Measurements from ENCODE around the gene SKAP2. TPM values are rescaled to one million over a fixed set of nuclear protein-coding genes. Genes with fewer than 3 reads are reported as not detected.

The SKAP2 gene
- total and polyA plus RNA-seq, 2 of the 13 experiments (the other 11 are each of a cell fraction or from before 2014, with no cell fraction given) = 3.6 to 12.9 TPM

- Histone ChIP-seq H2AFZ (ENCODE audit: low read length) (no peak overlapping the region), H3K36me3 (replicated peaks in 1 of 2; ENCODE audit: control insufficient read depth in 1 of 2, insufficient read depth in 2 of 2, low read length in 2 of 2) (no peaks in the 10 kb centered on the region), H3K9me3 (ENCODE audit: low read length) (no peaks in the 10 kb centered on the region), H3K27me3 (ENCODE audit: control insufficient read depth in 1 of 2, insufficient read depth in 2 of 2, low read length in 2 of 2) (no peaks in the 10 kb centered on the region), H3K9ac (ENCODE audit: insufficient read depth, low read depth, low read length) (no peak overlapping the region), H4K20me1 (ENCODE audit: insufficient read depth, low read length) (no peaks in the 10 kb centered on the region), H3K4me3 (replicated peaks in 1 of 3; ENCODE audit: insufficient read depth in 1 of 3, low read depth in 2 of 3, low read length in 3 of 3) (no peak overlapping the region), H3K79me2 (ENCODE audit: insufficient read depth, low read length) (no peaks in the 10 kb centered on the region), H3K4me2 (ENCODE audit: low read depth, low read length) (no peak overlapping the region), H3K27ac (ENCODE audit: extremely low read length, insufficient read depth, low read length) (no peak overlapping the region), H3K4me1 (ENCODE audit: insufficient read depth, low read length) (no peaks in the 10 kb centered on the region)
- 100% methylated on average over 1 of the region's 1 CpG for WGBS (ENCODE audit: low lambda C conversion rate)
- no TSS peak for BruUV-seq (replicated peaks)
- in situ Hi-C loops (cut with HindIII; ENCODE audit: extremely low pct_ligation_motif_present, low pct_unique_long_range_greater_than_20kb) = no loop called here
- FAIRE-seq = no peak
- ChIA-PET CTCF (ENCODE audit: low intra/inter-chr PET ratio, low total read pairs) (no interaction called here), POLR2A (no interaction called here)
- DNase-seq (ENCODE audit: low spot score) = no peak
- ATAC-seq = no peak
- intact Hi-C loops (cut with micrococcal nuclease; ENCODE audit: unreplicated experiment) = no loop called here
- TF ChIP-seq GPBP1L1 (CRISPR knock-in tag; IDR thresholded peaks at IDR 0.05) (no peak), JUNB (CRISPR knock-in tag; IDR thresholded peaks at IDR 0.05; ENCODE audit: borderline replicate concordance) (no peak), ZNF83 (CRISPR knock-in tag; IDR thresholded peaks at IDR 0.05; ENCODE audit: borderline replicate concordance) (no peak), RFXANK (CRISPR knock-in tag; IDR thresholded peaks at IDR 0.05) (no peak), SALL2 (CRISPR knock-in tag; IDR thresholded peaks at IDR 0.05) (no peak), ELF1 (CRISPR knock-in tag; IDR thresholded peaks at IDR 0.05) (no peak), TAF15 (IDR thresholded peaks at IDR 0.05; ENCODE audit: low read depth, low read length, poor library complexity, severe bottlenecking) (no peak), ZNF644 (CRISPR knock-in tag; IDR thresholded peaks at IDR 0.05; ENCODE audit: low read depth) (no peak), ZBTB14 (CRISPR knock-in tag; IDR thresholded peaks at IDR 0.05) (no peak), ZSCAN29 (CRISPR knock-in tag; conservative IDR thresholded peaks at IDR 0.05) (no peak), ZNF318 (CRISPR knock-in tag; IDR thresholded peaks at IDR 0.05) (no peak), ZNF468 (CRISPR knock-in tag; IDR thresholded peaks at IDR 0.05) (no peak), HDAC2 (CRISPR knock-in tag; IDR thresholded peaks at IDR 0.05) (no peak)
Measured at GRCh38 chr7:26779978-26780595, 84.3 kb downstream of the SKAP2 start.
